UCSD-AML1 (cell line): ENCODE data around the gene DTNB.

ENCODE experiments used
- DNase-seq: peaks from one replicate; lab custom pipeline; 2025; ENCODE audit not compliant: unreplicated experiment; lab: John Stamatoyannopoulos, UW

Gene DTNB

DNA sequence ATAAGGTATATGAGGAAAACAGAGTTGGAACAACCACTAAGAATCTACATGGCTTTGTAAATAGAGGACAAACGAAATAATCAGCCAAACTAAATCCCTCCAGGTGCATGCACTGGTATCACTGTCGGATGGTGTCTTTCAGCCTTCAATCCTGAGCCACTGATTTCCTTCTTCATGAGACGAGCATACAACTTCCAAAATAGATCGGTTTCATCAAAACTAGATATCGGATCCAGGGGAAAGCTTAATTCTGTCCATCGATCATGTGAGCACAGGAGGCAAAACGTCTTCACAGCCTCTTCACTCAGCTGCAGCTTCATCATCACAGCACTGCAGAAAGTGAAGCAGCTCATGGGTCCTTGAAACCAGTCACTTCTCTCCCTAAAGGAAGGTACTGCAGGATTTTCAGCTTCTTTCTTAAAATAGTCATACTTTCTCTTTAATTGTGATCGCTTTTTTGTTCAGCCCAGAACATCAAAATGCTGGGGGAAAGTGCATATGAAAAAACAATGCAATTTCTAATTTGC lies 80.5 kb downstream of the DTNB start:
- no peak for DNase-seq

DNA sequence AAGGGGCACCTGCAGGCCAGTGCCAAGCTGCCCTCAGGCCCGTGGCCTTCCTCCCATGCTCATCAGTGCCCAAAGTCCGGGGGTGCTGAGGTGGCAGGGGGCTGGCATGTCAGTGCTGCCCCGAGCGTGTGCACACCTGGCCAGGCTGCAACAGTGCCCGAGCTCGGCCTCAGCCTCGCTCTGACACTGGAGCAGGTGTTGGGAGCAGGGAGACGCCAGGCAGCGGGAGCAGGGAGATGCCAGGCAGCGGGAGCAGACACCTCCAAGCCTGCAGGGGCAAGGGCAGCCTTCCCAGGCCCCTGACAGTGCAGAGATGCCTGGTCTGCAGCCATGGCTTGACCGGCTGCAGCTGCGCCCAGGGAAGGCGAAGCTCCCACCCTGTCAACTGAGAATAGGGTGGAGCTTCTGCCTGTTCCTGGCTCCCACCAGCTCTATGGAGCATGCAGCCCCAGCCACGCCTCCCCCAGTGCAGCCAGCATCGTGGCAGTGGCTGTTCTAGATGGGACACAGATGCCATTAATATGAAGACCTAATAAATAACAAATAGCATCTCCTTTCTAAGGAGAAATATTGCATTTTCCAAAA lies 82.4 kb downstream of the DTNB start:
- no peak for DNase-seq

DNA sequence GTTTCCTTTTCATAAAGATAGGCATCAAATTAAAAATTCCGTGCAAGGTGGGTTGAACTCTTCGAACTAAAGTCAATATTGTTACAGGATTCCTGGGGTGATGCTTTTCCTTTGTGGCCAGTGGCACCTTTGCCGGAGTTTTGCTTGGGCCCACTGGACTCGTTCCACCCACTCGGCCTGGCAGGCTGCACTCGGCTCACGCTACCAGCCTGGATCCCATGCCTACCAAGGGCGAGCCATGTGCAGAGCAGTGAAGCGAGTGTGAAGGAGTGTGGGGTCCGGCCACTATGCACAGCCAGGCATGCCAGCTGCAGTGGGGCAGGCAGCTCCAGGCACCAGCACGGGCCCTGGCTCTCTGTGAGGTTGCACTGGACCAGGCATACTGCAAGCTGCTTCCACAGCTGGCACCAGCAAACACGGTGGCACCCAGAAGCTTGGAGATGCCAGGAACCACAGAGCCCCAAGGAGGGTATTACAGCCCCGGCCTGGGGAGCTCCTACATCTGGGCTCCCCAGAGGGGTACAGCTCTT lies 83.6 kb downstream of the DTNB start:
- DNase-seq, result no peak

DNA sequence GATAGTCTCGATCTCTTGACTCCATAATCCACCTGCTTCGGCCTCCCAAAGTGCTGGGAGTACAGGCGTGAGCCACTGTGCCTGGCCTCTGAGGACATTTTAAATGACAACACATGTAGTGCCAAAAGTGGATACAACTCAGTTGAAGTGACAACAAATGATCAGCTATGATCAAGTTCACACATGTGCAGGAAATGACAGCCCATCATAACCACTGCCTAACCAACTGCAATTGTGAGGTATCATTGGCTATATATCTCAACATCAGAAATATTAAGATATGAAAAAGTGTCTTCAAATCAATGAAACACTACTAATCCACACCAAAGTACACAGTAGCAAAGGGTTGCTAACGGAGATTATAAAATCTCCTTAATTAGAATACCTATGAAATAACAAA lies 84.8 kb downstream of the DTNB start:
- DNase-seq, result no peak

DNA sequence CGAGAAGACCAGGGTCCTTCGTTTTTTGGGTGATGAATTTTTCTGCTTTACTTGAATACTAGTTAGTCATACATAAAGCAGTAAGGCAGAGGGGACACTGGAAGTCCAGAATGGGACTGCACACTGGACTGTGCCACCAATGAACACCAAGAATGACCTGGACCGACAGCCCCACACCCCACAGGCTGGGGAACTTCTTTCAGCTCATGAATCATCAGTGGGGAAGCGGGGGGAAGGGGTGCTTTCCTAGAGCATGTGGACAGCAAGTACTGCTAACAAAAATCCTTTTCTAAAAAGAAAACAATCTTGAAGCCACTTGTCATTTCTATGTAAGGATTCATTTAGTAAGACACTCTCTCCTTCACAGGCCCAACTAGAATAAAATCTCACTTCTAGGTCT lies 86.0 kb downstream of the DTNB start:
- DNase-seq, result peak; percentile 16

DNA sequence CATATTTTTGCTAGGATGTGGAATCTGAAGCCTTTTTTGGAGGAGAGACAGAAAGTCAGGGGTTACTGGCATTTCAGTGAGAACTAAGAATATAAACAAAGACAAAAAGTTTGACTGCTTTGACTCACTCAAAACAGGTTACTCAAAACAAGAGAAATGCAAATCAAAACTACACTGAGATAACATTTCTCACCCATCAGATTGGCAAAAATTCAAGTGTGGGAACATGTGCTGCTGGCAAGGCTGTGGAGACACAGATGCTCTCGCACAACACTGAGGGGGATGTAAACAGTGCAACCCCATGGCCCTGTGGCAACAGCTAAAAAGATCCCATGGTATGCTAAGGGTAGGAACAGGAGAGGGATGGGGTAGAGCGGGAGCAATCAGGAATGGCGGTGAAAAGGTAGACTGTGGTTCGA lies 86.6 kb downstream of the DTNB start:
- DNase-seq, result no peak

DNA sequence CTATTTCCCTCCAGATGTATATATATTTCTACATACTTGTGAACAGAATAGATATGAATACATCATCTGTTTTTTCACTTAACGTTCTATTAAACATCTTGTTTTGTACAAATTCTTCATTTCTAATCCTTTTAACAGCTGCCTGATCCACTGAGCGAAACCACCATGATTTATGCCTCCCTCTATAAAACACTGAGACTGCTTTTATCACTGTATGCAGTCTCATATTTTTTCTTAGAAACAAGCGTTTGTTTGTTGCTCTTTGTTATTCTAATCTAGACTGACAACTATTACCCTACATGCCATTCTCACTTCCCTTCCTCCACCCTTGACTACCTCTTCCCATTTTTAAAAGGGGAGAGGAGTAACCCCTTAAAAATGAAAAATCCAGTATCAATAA lies 88.2 kb downstream of the DTNB start:
- no peak for DNase-seq

DNA sequence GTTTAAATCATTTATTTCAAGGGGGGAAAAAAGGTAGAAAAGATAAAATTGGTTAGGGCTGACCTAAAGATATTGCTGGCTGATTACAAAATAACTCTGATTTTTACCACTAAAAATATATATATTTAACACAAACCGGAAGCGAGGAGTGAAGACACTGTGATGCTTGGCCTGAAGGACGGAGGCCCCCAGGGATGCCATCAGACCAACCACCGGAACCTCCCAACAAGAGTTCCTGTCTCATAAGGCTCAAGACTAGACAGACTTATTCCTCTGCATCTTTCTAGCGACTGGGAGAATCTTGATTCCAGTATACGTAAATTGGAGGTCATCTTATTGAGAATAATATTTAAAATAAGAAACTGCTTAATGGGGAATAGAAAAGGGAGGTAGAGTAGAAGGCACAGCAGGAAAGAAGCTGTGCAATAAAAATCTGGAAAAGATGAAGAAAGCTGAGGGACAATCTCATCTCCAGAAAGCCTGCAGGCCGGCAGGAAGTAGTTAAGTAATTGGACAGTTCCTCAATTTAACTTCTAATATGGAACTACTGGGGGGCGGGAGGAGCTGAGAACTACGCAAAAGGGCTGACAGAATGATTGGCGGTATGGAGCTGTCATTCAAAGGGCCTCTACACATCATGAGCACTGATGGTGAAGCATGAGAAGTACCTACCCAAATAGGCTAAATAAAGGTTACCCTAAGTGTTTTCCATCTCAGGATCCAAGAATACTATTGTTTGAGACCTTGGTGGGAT lies 91.1 kb downstream of the DTNB start:
- no peak for DNase-seq

DNA sequence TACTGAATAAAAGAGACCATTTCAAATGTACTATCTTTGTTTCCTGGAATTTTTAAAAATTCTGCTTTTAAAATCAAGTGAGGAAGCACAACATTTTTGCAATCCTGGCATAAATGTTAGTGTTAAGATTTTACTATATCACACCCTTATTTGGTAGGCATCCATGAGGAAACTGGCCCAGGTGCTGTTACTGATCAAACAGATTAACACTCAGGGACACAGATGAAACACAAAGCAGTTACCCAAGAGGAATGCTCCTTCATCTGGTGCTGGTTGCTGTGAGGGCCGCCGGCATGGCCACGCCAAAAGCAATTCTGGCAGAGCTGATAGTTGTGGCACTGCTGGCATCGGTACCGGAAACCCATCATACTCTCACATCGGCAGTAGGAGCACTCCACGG lies 96.8 kb downstream of the DTNB start:
- DNase-seq, result no peak

DNA sequence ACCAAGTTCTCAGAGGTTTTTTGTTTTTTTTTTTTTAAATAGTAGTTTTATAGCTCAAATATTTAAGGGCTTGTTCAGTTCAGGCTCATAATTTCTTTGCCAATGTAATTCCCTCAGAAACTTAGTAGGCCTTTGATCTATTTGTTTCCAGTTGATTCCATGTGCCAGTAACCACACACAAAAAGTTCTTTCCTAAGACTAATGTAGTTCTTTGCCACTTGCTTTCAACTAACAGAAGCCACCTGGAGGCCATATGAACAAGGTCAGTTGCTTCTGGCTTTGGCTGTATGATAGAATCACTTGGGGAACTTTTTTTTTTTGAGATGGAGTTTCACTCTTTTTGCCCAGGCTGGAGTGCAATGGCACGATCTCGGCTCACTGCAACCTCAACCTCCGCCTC lies 100.7 kb downstream of the DTNB start:
- no peak for DNase-seq

DNA sequence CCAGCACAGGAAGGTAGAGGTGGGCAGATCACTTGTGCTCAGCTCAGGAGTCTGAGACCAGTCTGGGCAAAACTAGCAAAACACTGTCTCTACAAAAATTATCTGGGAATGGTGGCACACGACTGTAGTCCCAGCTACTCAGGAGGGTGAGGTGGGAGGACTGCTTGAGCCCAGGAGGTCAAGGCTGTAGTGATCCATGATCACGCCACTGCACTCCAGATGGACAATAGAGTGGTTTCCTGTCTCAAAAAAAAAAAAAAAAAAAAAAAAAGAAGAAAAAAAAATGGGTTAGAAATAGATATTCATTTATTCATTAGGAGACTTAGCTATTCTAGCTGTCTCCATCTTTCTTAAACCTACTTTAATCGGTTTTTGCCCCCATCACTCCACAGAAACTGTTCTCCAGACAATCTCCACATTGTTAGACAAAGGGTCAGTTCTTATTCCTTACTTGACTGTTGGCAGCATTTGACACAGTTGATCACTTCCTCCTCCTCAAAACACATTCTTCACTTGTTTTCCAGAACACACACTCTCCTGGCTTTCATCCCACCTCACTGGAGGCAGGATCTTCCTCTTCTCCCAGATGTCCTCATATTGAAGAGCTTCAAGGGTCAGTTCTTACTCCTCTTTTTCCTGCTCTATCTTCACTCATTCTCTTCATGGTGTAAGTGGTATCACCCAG lies 103.1 kb downstream of the DTNB start:
- no peak for DNase-seq

DNA sequence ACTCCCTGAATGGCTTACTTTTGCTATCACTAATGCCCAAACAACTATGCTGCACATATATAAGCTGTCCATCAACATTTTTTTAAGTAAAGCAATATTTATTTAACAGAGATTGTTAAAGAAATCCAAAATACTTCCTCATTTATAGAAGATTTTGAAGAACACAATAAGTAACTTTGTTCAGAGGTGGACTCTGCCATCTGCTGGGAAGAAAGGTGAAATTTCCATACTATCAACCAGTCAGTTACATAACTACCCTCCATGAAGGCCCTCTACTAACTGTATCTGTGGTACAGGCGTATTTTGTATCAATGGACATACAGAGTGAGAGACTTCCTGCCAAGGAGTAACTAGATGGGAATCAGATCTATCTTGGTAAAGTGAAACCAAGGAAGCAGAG lies 106.0 kb downstream of the DTNB start:
- no peak for DNase-seq

DNA sequence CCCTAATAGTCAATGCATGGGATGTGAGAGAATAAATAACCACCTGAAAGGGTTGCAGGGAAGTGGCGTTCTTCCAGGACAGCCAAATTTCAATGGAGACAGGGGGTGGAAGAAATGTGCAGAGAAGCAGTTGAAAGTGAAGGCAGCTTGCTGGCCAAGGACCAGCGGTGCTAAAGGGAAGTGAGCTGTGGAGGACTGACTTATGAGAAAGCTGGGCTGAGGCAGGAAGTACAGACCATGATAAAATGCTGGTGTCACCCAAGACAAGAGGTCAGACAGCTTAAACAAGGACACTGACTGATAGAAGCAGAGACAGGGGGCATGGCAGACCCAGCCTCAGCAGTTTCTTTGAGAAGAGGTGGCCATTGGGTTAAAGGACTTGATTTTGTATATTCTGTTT lies 106.7 kb downstream of the DTNB start:
- peak; percentile 56 for DNase-seq

DNA sequence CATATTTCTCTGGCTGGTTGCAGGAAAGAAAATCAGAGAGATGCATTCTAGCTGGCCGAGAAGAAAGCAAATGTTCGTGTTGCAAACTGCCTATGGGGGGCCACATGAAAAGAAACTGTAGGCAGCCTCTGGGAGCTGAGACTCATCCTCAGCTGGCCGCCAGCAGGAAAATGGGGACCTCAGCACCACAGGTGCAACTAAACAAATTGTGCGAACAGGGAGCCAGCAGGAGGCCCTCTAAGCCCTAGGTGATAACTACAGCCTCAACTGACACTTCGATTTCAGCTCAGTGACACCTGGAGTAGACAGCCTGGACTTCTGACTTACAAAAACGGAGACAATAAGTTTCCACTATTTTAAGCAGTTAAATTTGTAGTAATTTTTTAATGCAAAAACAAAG lies 107.3 kb downstream of the DTNB start:
- no peak for DNase-seq

DNA sequence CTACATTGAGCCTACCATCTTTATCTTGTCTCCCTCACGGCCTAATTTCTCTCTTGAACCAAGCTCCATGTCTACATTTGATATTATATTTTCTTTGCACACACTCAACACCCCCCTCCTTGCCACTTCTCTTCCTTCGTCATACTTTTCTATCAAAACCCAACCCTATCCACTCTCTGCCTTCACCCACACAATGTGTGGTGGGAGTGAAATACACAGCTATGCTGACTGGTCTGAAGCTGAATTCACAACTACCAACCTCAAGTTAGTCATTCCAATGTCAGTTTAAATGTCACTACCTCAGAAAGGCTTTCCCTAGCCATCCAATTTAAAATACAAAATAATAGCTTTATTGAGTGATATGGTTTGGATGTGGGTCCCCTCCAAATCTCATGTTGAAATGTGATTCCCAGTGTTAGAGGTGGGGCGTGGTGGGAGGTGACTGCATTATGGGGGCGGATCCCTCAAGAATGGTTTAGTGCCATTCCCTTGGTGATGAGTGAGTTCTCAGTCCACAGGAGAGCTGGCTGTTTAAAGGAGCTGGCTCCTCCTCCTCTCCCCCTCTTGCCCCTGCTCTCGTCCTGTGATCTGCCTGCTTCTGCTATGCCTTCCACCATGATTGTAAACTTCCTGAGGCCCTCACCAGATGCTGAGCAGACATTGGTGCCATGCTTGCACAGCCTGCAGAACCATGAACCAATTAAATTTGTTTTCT lies 112.1 kb downstream of the DTNB start:
- no peak for DNase-seq

DNA sequence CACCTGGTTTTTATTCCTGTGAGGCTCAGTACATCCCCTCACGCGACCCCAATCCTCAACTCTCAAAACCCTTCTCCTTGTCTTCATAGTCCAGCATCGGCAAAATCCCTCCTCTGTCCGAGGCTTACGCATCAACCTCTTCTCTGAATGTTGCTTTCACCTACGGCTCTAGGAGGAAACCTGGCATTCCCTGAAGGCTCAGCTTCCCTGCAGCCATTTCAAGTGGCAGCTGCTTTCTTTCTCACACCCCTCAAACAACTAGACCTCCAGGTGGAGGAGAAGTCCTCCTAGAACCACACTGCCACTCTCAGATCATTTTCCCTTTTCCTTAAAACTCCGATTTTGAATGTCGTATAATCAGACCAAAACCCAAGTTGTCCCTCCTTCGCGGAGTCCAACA lies 114.2 kb downstream of the DTNB start:
- no peak for DNase-seq

DNA sequence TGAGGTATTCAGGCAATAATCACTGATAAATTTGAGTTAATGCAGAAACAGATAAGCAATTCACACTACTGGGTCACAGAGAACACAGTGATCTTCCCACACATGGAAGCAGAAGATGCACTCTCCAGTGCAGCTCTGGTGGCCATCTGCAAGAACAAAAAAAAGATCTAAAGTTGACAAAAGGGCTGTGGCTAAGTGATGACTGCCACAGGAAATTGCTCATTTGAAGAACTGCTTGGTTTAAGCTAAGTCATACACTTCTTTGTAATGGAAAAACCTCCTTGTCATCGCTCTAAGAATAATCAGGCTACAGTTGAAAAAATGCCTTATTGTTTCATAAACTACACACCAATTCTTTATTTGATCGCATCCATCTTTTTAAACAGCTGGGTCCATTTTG lies 115.1 kb downstream of the DTNB start:
- no peak for DNase-seq

DNA sequence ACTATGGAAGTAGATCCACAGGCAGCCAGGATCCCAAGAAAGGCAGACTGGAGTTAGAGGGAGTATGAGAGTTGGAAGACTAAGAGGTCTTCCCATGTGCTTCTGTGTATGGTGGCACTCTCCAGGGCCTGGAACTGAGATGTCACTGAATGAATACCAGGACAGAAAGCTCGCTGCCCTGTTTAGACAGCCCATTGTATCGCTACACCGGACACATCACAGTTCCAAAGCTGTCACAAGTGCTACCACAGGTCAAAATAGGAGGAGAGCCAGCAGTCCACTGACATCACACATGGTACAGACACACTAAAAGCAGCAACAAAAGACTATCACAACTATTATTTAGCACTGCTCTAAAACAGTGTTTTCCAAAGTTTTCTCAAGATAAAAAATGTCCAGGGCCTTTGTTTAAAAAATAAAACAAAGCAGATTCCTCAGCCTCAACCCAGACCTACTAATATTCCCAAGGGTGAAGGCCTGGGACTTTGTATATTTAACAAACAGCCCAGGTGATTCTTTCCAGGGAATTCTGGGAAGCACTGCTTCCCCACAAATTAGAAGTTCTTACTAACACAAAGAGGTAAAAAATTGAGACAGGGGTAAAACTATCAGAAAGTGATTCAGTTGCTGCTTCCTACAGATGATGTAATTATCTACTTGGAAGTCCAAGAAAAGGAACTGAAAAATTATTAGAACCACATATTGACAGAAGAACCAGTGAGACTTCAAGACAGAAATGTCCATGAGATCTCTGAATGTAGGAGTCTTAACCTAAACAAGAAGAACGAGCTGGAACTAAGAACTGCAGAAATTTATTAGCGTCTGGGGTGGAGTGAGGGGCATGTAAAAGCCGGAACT lies 116.0 kb downstream of the DTNB start:
- DNase-seq, result no peak

DNA sequence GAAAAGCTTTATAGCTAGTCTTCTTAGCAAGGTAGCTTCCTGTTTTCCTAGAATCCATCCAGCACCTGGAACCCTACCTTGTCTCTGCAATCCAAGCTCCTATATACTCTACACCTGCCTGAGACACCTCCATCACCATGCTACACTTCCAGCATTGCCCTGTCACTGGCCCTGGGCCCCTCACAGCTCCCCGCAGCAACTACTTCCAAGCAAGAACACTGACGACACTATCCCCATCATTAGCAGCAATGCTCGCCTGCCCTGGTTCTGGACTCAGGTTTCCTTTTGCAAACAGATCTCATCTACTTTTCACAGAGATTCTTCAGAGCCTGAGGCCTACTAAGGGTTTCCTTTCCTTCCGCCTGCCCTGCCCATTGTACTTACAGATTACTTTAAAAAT lies 121.1 kb downstream of the DTNB start:
- DNase-seq, result no peak

DNA sequence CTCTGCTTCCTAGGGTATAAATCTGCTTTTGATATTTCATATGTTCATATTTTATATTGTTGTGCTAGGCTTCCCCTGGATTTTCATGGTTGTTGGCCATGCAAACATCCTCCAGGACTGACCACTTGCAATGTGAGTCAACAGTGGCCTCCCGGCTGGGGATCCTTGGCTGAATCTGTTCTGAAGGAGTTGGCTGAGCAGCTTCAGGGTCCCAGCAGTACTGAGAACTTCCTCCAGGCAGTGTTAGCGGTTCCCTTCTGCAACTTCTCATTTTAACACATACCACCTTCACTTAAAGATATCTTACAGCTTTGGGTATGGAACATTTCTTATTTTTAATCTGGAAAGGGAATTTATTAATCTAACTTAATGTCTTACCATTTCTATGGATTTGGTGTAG lies 122.1 kb downstream of the DTNB start:
- no peak for DNase-seq
